ENCODE data around the gene RHBDL1. TPM values are rescaled to one million over a fixed set of nuclear protein-coding genes. Genes with fewer than 3 reads are reported as not detected.

RHBDL1 gene
- total and polyA plus RNA-seq, 10 of the 15 experiments (the other 5 are each of a cell fraction or from before 2014, with no cell fraction given): 0.04 to 1.3 (median 0.65) TPM; not detected in 5

DNA sequence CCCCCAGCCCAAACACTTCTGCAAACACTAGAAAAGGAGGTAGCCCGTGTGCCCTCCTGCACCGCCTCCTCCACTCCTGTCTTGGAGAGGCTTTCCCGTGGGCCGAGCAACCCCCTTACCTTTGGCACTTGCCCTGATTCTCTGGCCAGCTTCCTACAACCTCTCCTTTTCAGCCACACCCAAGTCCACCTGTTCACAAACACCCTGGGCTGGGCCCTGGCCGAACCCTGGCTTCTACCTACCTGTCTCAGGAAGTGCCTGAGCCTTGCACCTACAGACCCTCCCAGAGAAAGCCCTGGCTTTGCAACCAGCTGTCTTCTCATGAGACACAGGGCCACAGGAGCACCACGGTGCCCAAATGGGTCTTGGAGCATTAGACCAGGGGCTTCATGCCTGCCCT lies 43.5 kb downstream of the RHBDL1 start:
- no peaks in the 10 kb centered on the region; the same call in 1 of the 2 replicates for H3K79me2 ChIP-seq (ENCODE audit: control insufficient read depth, insufficient read depth, low read length)
- FAIRE-seq (no peak), DNase-seq (ENCODE audit: low read depth, low spot score) (no peak), ATAC-seq (no peak)
- no peak overlapping the region for H3K4me3 ChIP-seq
- no TSS peak for BruUV-seq (replicated peaks)
- H3K27ac ChIP-seq (ENCODE audit: control insufficient read depth, insufficient read depth): no peak overlapping the region
- in situ Hi-C loops (cut with MboI) (no loop called here), intact Hi-C loops (cut with micrococcal nuclease; ENCODE audit: unreplicated experiment) (no loop called here)
- H3K9ac ChIP-seq (ENCODE audit: control insufficient read depth, insufficient read depth, low read length): no peak overlapping the region
- ChIA-PET RAD21 (ENCODE audit: unreplicated experiment) (no interaction called here), POLR2A (no interaction called here), SMC1A (ENCODE audit: uncharacterized antibody, unreplicated experiment) (no interaction called here), CTCF (interaction anchor here (0.6 to 1.6 kb wide), 3 partner anchors 22 to 1722 kb away, joined by 3 to 10 read pairs (median 5); partner anchors contain the start of genes CHTF18, CIAO3 and RPUSD1)
- TF ChIP-seq, protein P1, sequence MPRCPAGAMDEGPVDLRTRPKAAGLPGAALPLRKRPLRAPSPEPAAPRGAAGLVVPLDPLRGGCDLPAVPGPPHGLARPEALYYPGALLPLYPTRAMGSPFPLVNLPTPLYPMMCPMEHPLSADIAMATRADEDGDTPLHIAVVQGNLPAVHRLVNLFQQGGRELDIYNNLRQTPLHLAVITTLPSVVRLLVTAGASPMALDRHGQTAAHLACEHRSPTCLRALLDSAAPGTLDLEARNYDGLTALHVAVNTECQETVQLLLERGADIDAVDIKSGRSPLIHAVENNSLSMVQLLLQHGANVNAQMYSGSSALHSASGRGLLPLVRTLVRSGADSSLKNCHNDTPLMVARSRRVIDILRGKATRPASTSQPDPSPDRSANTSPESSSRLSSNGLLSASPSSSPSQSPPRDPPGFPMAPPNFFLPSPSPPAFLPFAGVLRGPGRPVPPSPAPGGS (IDR thresholded peaks at IDR 0.05; ENCODE audit: borderline replicate concordance, insufficient read depth, low read depth, low read length, poor library complexity, severe bottlenecking): no peak
- no peak for TF ChIP-seq RBBP5 (conservative IDR thresholded peaks at IDR 0.05)
- no peak for TF ChIP-seq PML (IDR thresholded peaks at IDR 0.05; ENCODE audit: low read length)
- TF ChIP-seq, protein P2, sequence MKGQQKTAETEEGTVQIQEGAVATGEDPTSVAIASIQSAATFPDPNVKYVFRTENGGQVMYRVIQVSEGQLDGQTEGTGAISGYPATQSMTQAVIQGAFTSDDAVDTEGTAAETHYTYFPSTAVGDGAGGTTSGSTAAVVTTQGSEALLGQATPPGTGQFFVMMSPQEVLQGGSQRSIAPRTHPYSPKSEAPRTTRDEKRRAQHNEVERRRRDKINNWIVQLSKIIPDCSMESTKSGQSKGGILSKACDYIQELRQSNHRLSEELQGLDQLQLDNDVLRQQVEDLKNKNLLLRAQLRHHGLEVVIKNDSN (IDR thresholded peaks at IDR 0.05; ENCODE audit: borderline replicate concordance, extremely low read length, insufficient read depth, low read depth, low read length): no peak
- no peak overlapping the region for H2AFZ ChIP-seq (ENCODE audit: control insufficient read depth, low read depth, low read length)
- no peak overlapping the region; the same call in 1 of the 2 replicates for H3K4me2 ChIP-seq (ENCODE audit: control insufficient read depth, insufficient read depth)
- WGBS (ENCODE audit: insufficient coverage, insufficient replicate concordance, low lambda C conversion rate, missing lambda C conversion rate): 82% methylated on average over 6 of the region's 6 CpGs
- H3K36me3 ChIP-seq (ENCODE audit: control insufficient read depth in 2 of 2, insufficient read depth in 2 of 2, low read length in 1 of 2): no peaks in the 10 kb centered on the region
- H3K9me3 ChIP-seq (replicated peaks; ENCODE audit: control insufficient read depth, insufficient read depth, low read length): no peaks in the 10 kb centered on the region
- peaks cover 10% of the 10 kb centered on the region for H3K4me1 ChIP-seq (ENCODE audit: control insufficient read depth, insufficient read depth, low read length)
- 0 out of 2 replicates have a peak, but pooled peaks cover 2% of the 10 kb centered on the region for H4K20me1 ChIP-seq (ENCODE audit: control insufficient read depth, insufficient read depth)
- no peaks in the 10 kb centered on the region for H3K27me3 ChIP-seq (replicated peaks in 1 of 2; ENCODE audit: control insufficient read depth in 2 of 2, insufficient read depth in 2 of 2, low read length in 1 of 2)
